H1 (cell line): ENCODE results near the gene DRG1. TPM values are rescaled to one million over a fixed set of nuclear protein-coding genes. Genes with fewer than 3 reads are reported as not detected.

Experiments
- polyA plus RNA-seq, 7 experiments: library from polyadenylated mRNA; depleted of rRNA in 3 of 7; stranded (reverse) in 5 of 7; unstranded in 2 of 7; fragments of >200 nt in 5 of 7; fragments of 200-250 nt in 2 of 7; gene quantifications; 1 replicate in 5 of 7; 2 replicates in 1 of 7; 4 replicates in 1 of 7; pipeline versions ENCODE4 v1.2.1 to v1.2.3, GENCODE V29; 2011 to 2013; ENCODE audit warnings: missing spikeins in 2 of 7, mixed read lengths in 2 of 7
- small RNA-seq: library from polyadenylated mRNA; stranded (forward); fragments of <200 nt; extraction: miRNeasy Mini kit (QIAGEN cat#:217004); gene quantifications from one replicate; pipeline ENCODE3, GENCODE V24; 2013; ENCODE audit not compliant: insufficient read depth
- total RNA-seq: library from RNA; stranded (reverse); fragmentation: NEBNext Ultra II Directional; extraction: Animal tissue kit (Norgen Biotek cat#: 25700); gene quantifications from 2 replicates; pipeline ENCODE4 v1.2.1, GENCODE V29; 2021

Gene DRG1
- total and polyA plus RNA-seq, 2 of the 8 experiments (the other 6 are each of a cell fraction or from before 2014, with no cell fraction given) = 45.3 to 81.9 TPM

Small RNA genes within 50 kb of the gene (small RNA-seq; reads per million reads assigned to genes)
- gene RNU6-28P = not detected
- not detected for gene RNU6-338P

Other genes starting within 250 kb of the DRG1 start
- gene RNF185, start 239.4 kb upstream of the DRG1 start, total RNA-seq = 18.0 and 18.4 TPM in 2 replicates
- gene RNF185, start 239.4 kb upstream of the DRG1 start, polyA plus RNA-seq (2011; rRNA removed) = 19.4 and 19.9 TPM in 2 replicates
- gene LIMK2, start 187.3 kb upstream of the DRG1 start, total RNA-seq = 37.6 and 41.1 TPM in 2 replicates
- gene LIMK2, start 187.3 kb upstream of the DRG1 start, polyA plus RNA-seq (2011; rRNA removed) = 13.2 and 25.6 TPM in 2 replicates
- gene PIK3IP1, start 107.1 kb upstream of the DRG1 start, total RNA-seq = 1.3 and 1.5 TPM in 2 replicates
- gene PIK3IP1, start 107.1 kb upstream of the DRG1 start, polyA plus RNA-seq (2011; rRNA removed) = 0.66 and 1.00 TPM in 2 replicates
- 70.8 and 70.9 TPM in 2 replicates for gene PATZ1, start 53.3 kb upstream of the DRG1 start, total RNA-seq
- 62.1 and 77.5 TPM in 2 replicates for gene PATZ1, start 53.3 kb upstream of the DRG1 start, polyA plus RNA-seq (2011; rRNA removed)
- gene EIF4ENIF1, start 90.2 kb downstream of the DRG1 start, total RNA-seq = 23.2 and 23.6 TPM in 2 replicates
- 18.7 and 21.9 TPM in 2 replicates for gene EIF4ENIF1, start 90.2 kb downstream of the DRG1 start, polyA plus RNA-seq (2011; rRNA removed)
- 30.1 and 31.2 TPM in 2 replicates for gene SFI1, start 96.9 kb downstream of the DRG1 start, total RNA-seq
- gene SFI1, start 96.9 kb downstream of the DRG1 start, polyA plus RNA-seq (2011; rRNA removed) = 10.4 and 19.6 TPM in 2 replicates